Sigmoid colon (tissue), 7 donors: ENCODE data around the gene YEATS2. TPM values are rescaled to one million over a fixed set of nuclear protein-coding genes. Genes with fewer than 3 reads are reported as not detected.
"Not testable (repeated sequence)": the region's sequence is repeated elsewhere in the genome, so short reads cannot be mapped to it uniquely, and the experiment has no call there.

Experiments used
- DNase-seq: peaks from one replicate; pipeline ENCODE4 v3.0.0-alpha.2; 2019
- H3K27ac ChIP-seq, 4 donors: fragments of 200-600 bp; sonication (generic); one replicate each; pipeline ENCODE4 v1.5.1; 2016 to 2019; ENCODE audit warnings: mild to moderate bottlenecking in 1 of 4
- H3K27me3 ChIP-seq, 3 donors: fragments of 200-600 bp; sonication (generic); one replicate each; pipeline ENCODE4 v1.5.1; 2019; ENCODE audit warnings: mild to moderate bottlenecking in 1 of 3
- H3K36me3 ChIP-seq, 4 donors: fragments of 200-600 bp; sonication (generic); one replicate each; pipeline ENCODE4 v1.5.1; 2016 to 2019
- H3K4me1 ChIP-seq, 4 donors: fragments of 200-600 bp; sonication (generic); one replicate each; pipeline ENCODE4 v1.5.1; 2017 to 2019
- H3K4me3 ChIP-seq, 4 donors: fragments of 200-600 bp; sonication (generic); one replicate each; pipeline ENCODE4 v1.5.1; 2017 to 2019; ENCODE audit warnings: mild to moderate bottlenecking in 2 of 4, moderate library complexity in 1 of 4
- H3K9me3 ChIP-seq, 4 donors: fragments of 200-600 bp in 3 of 4; sonication (generic) in 3 of 4; one replicate each; pipeline versions ENCODE4 v1.5.1 to v1.6.1; 2013 to 2019
- EP300 ChIP-seq, 4 donors: sonication (generic); formaldehyde crosslinking; IDR thresholded peaks; one replicate each; pipeline ENCODE4 v1.6.1; 2017; ENCODE audit warnings: antibody characterized with exemption in 4 of 4
- POLR2A ChIP-seq, 2 donors: fragments of 450-650 bp; IDR thresholded peaks; one replicate each; pipeline ENCODE4 v1.6.1; 2016; ENCODE audit warnings: antibody characterized with exemption in 2 of 2, mild to moderate bottlenecking in 2 of 2, moderate library complexity in 2 of 2
- POLR2AphosphoS5 ChIP-seq, 4 donors: sonication (generic); formaldehyde crosslinking; IDR thresholded peaks; one replicate each; pipeline ENCODE4 v1.6.1; 2017; ENCODE audit warnings: antibody characterized with exemption in 4 of 4
- WGBS, 2 donors: extraction: QIAGEN DNeasy Blood & Tissue Kit; methylation state at CpG; one replicate each; pipeline ENCODE4 v1.1.7; 2013; 5-methylcytosine and 5-hydroxymethylcytosine counted together
- intact Hi-C: fragments of 100-400 bp; cut with DNase I; formaldehyde crosslinking; loops from one replicate; pipeline ENCODE4 v1.15.1; 2023
- polyA plus RNA-seq, 3 donors: library from polyadenylated mRNA; stranded (reverse); fragments of 200-250 nt; gene quantifications; one replicate each; pipeline ENCODE4 v1.2.3, GENCODE V29; 2013
- total RNA-seq, 4 donors: library from RNA; depleted of rRNA; stranded (reverse); fragments of >200 nt; gene quantifications; one replicate each; pipeline ENCODE4 v1.1.0, GENCODE V29; 2016
- TF ChIP-seq, protein P1 (sequence below), 4 experiments: fragments of 450-650 bp in 3 of 4; fragments of 200-600 bp in 1 of 4; IDR thresholded peaks; one replicate each; pipeline ENCODE4 v1.5.1; 2016 to 2019; ENCODE audit warnings: antibody characterized with exemption in 4 of 4, mild to moderate bottlenecking in 3 of 4, moderate library complexity in 2 of 4
- donor health status: healthy with polysubstance abuse.
- donor health status: Bipolar disorder and iron deficiency.
- donor health status: healthy.

YEATS2 gene
- total and polyA plus RNA-seq, 7 donors = 3.0 to 20.3 (median 13.2) TPM

DNA sequence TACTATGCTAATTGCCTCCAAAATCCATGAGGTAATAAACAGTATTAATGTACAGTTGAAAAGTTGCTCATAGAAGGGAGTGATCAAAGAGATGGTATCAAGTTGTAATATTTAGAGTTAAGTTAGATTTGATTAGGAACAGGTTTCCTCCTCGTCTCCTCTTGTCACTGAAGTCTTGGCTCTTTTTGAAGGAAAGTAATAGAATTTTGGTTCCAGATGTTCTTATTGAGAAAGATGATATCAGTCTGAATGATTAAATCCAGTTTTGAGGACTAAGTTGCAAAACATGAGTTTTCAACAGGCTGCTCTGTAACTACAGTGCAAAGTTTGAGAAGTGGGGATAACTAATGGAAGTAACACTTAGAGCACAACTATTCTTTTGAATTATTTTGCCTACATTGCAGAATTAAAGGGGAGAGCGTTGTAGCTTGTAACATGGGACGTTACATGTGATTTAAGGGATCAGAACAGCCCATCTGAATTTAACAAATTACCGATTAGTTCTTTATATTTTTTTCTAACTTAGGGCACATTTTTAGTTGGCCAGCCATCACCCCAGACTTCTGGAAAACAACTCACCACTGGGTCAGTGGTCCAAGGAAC lies 79.5 kb downstream of the YEATS2 start:
- no peak for DNase-seq
- intact Hi-C loops = no loop called here
- 94 to 97% methylated on average over 4 of the region's 4 CpGs for WGBS, 2 donors
- Histone ChIP-seq H3K4me1 (no peaks in the 10 kb centered on the region), H3K27ac (no peak overlapping the region), H3K4me3 (no peak overlapping the region), H3K27me3 (no peaks in the 10 kb centered on the region), H3K9me3 (no peaks in the 10 kb centered on the region), H3K36me3 (peaks cover 17 to 99% (median 32%) of the 10 kb centered on the region in 4 donors)
- no peak for TF ChIP-seq POLR2AphosphoS5 (IDR thresholded peaks at IDR 0.05)
- no peak for TF ChIP-seq POLR2A (IDR thresholded peaks at IDR 0.05)
- TF ChIP-seq, protein P1, sequence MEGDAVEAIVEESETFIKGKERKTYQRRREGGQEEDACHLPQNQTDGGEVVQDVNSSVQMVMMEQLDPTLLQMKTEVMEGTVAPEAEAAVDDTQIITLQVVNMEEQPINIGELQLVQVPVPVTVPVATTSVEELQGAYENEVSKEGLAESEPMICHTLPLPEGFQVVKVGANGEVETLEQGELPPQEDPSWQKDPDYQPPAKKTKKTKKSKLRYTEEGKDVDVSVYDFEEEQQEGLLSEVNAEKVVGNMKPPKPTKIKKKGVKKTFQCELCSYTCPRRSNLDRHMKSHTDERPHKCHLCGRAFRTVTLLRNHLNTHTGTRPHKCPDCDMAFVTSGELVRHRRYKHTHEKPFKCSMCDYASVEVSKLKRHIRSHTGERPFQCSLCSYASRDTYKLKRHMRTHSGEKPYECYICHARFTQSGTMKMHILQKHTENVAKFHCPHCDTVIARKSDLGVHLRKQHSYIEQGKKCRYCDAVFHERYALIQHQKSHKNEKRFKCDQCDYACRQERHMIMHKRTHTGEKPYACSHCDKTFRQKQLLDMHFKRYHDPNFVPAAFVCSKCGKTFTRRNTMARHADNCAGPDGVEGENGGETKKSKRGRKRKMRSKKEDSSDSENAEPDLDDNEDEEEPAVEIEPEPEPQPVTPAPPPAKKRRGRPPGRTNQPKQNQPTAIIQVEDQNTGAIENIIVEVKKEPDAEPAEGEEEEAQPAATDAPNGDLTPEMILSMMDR (IDR thresholded peaks at IDR 0.05) = no peak
- no peak for TF ChIP-seq EP300 (IDR thresholded peaks at IDR 0.05)

DNA sequence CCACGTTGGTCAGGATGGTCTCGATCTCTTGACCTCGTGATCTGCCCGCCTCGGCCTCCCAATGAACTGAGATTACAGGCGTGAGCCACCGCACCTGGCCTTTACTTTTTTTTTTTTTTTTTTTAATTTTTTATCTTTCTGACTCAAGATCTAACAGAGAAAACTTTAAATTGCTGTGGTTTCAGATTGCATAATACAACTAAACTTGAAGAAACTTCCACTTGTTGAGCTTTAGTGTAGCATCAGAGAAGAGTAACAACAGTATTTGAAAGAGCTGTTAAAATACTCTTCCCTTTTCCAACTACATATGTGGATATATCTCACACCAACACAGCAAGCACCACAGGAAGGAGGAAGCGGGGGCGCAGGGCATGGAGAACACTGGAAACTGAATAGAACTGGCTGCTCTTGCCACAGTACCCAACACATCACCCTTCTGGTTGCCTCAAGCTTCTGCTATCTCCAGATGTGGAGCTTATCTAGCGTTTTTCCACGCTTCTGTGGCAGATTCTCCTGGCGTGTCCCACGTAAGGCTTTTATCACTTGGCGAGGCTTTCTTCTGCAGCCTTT lies 82.4 kb downstream of the YEATS2 start:
- Histone ChIP-seq H3K4me3 (no peak overlapping the region), H3K9me3 (no peaks in the 10 kb centered on the region), H3K27ac (no peak overlapping the region), H3K4me1 (no peaks in the 10 kb centered on the region), H3K36me3 (peaks cover 17 to 88% (median 29%) of the 10 kb centered on the region in 4 donors), H3K27me3 (no peaks in the 10 kb centered on the region)
- no peak for DNase-seq
- TF ChIP-seq, protein P1 (IDR thresholded peaks at IDR 0.05) = no peak
- TF ChIP-seq POLR2A (IDR thresholded peaks at IDR 0.05) (no peak), EP300 (IDR thresholded peaks at IDR 0.05) (no peak), POLR2AphosphoS5 (IDR thresholded peaks at IDR 0.05) (no peak)
- 91 to 93% methylated on average over 14 of the region's 14 CpGs for WGBS, 2 donors
- intact Hi-C loops = no loop called here

DNA sequence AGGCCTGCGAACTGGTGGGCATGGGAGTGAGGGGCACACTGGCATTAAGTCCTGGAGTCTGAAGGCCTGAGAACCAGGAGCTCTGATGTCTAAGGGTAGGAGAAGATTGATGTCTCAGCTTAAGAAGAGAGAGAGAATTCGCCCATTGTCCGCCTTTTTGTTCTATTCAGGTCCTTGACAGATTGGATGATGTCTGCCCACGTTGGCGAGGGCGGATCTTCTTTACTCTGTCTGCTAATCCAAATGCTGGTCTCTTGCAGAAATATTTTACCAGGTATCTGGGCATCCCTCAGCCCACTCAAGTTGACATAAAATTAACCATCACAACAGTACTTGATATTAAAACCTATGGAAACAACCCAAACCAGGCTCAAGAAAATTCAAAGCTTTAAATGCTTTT lies 83.6 kb downstream of the YEATS2 start:
- no peaks in the 10 kb centered on the region for H3K4me1 ChIP-seq
- no peak for DNase-seq
- no peak overlapping the region for H3K4me3 ChIP-seq
- peaks cover 12 to 86% (median 23%) of the 10 kb centered on the region in 4 donors for H3K36me3 ChIP-seq
- no peaks in the 10 kb centered on the region for H3K9me3 ChIP-seq
- H3K27ac ChIP-seq = no peak overlapping the region
- WGBS, 2 donors = 96 to 98% methylated on average over 6 of the region's 6 CpGs
- TF ChIP-seq, protein P1 (IDR thresholded peaks at IDR 0.05) = no peak
- TF ChIP-seq EP300 (IDR thresholded peaks at IDR 0.05) (no peak), POLR2A (IDR thresholded peaks at IDR 0.05) (no peak), POLR2AphosphoS5 (IDR thresholded peaks at IDR 0.05) (no peak)
- H3K27me3 ChIP-seq = no peaks in the 10 kb centered on the region
- intact Hi-C loops = no loop called here

DNA sequence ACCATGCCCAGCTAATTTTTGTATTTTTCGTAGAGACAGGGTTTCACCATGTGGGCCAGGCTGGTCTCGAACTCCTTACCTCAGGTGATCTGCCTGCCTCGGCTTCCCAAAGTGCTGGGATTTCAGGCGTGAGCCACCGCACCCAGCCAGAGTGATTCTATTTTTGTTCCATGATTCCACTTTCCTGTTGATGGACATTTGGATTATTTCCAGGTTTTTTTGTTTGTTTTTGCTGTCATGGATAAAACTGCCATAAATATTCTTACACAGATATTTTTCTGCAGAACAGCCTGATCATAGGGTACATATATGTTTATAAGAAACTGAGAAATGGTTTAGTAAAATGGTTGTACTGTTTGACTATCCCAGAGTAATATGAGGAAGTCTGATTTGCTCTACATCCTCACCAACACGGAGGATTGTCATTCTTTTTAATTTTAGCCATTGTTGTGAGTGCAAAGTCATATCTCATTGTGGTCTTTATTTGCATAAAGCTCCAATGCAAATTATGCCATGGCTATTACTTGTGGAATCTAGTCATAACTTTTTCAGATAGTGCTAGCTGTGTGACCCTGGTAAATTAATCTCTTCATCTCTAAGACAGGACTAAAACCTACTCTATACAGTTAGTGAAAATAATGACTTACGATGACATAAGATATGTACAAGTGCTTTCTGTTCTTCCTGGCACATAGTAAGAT lies 85.1 kb downstream of the YEATS2 start:
- no peak for DNase-seq
- TF ChIP-seq EP300 (IDR thresholded peaks at IDR 0.05) = no peak
- TF ChIP-seq POLR2A (IDR thresholded peaks at IDR 0.05) = no peak
- TF ChIP-seq, protein P1 (IDR thresholded peaks at IDR 0.05) = no peak
- TF ChIP-seq POLR2AphosphoS5 (IDR thresholded peaks at IDR 0.05) = no peak
- 87 to 88% methylated on average over 7 of the region's 7 CpGs for WGBS, 2 donors
- Histone ChIP-seq H3K4me3 (no peak overlapping the region), H3K27me3 (no peaks in the 10 kb centered on the region), H3K27ac (no peak overlapping the region), H3K9me3 (no peaks in the 10 kb centered on the region), H3K36me3 (peaks cover 7 to 87% (median 27%) of the 10 kb centered on the region in 4 donors), H3K4me1 (no peaks in the 10 kb centered on the region)
- intact Hi-C loops = no loop called here

DNA sequence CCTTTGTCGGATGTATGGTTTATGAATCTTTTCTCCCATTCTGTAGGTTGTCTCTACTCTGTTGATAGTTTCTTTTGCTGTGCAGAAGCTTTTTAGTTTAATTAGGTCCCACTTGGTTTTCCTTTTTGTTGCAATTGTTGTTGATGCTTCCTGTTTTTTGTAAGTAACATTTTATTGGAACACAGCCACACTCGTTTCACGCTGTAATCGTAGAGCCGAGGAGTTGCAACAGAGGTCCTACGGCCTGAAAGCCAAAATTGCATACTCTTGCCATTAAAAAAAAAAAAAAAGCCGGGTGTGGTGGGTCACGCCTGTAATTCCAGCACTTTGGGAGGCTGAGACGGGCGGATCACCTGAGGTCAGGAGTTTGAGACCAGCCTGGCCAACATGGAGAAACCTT lies 86.9 kb downstream of the YEATS2 start:
- H3K36me3 ChIP-seq = peaks cover 0 to 84% (median 18%) of the 10 kb centered on the region in 4 donors
- H3K27me3 ChIP-seq, intact Hi-C loops, H3K9me3 ChIP-seq, H3K4me3 ChIP-seq, H3K27ac ChIP-seq, H3K4me1 ChIP-seq, DNase-seq: not testable (repeated sequence)
- WGBS, 2 donors = 88 to 92% methylated on average over 10 of the region's 10 CpGs
